Endometrium (tissue), 2 donors: ENCODE data around the gene SPEM2.
"Not testable (repeated sequence)": the region's sequence is repeated elsewhere in the genome, so short reads cannot be mapped to it uniquely, and the experiment has no call there.

Source experiments
- FAIRE-seq: peaks from 2 replicates; lab custom pipeline; 2012; peaks lifted over from hg19 to GRCh38; lab: Jason Lieb, UNC
- donor health status: control.
- donor health status: control.

Gene SPEM2

GRCh38 chr17:7442142-7442541 lies 16.7 kb downstream of the SPEM2 start:
- FAIRE-seq, result no peak

GRCh38 chr17:7443499-7444485 lies 18.4 kb downstream of the SPEM2 start:
- FAIRE-seq, result no peak

- no peak for FAIRE-seq
These were observed 19.5 kb downstream of the SPEM2 start, which contains the start of gene CHRNB1 for GRCh38 chr17:7444682-7445618. Gene CHRNB1 (plus strand): TSS chr17:7445061. CDS start chr17:7445128, 67 bp downstream.

GRCh38 chr17:7445619-7445968 lies 20.2 kb downstream of the SPEM2 start:
- FAIRE-seq, result no peak

GRCh38 chr17:7448461-7448860 lies 23.0 kb downstream of the SPEM2 start:
- no peak for FAIRE-seq

GRCh38 chr17:7459961-7460545 lies 34.6 kb downstream of the SPEM2 start:
- no peak for FAIRE-seq

- no peak for FAIRE-seq
These were observed 35.6 kb downstream of the SPEM2 start for GRCh38 chr17:7460850-7461660.

GRCh38 chr17:7462474-7463371 lies 37.3 kb downstream of the SPEM2 start:
- no peak for FAIRE-seq

GRCh38 chr17:7463372-7463846 lies 38.0 kb downstream of the SPEM2 start:
- no peak for FAIRE-seq

GRCh38 chr17:7464081-7464480 lies 38.7 kb downstream of the SPEM2 start:
- no peak for FAIRE-seq

GRCh38 chr17:7465597-7466275 lies 40.3 kb downstream of the SPEM2 start:
- no peak for FAIRE-seq

- no peak for FAIRE-seq
These were observed 40.9 kb downstream of the SPEM2 start for GRCh38 chr17:7466318-7466638.

- no peak for FAIRE-seq
These were observed 41.4 kb downstream of the SPEM2 start for GRCh38 chr17:7466639-7467341.

GRCh38 chr17:7467498-7467897 lies 42.1 kb downstream of the SPEM2 start:
- no peak for FAIRE-seq

- no peak for FAIRE-seq
These were observed 42.9 kb downstream of the SPEM2 start for GRCh38 chr17:7468290-7468689.

- FAIRE-seq, result no peak
These were observed 43.5 kb downstream of the SPEM2 start for GRCh38 chr17:7468804-7469389.

- not testable (repeated sequence) for FAIRE-seq
These were observed 44.4 kb downstream of the SPEM2 start for GRCh38 chr17:7469843-7470242.

- FAIRE-seq, result not testable (repeated sequence)
These were observed 45.1 kb downstream of the SPEM2 start for GRCh38 chr17:7470457-7470973.
